ENCODE data around the gene LYSMD2. TPM values are rescaled to one million over a fixed set of nuclear protein-coding genes. Genes with fewer than 3 reads are reported as not detected.

The LYSMD2 gene
- total and polyA plus RNA-seq, 2 of the 8 experiments (the other 6 are each of a cell fraction or from before 2014, with no cell fraction given): 2.2 to 2.7 TPM

DNA sequence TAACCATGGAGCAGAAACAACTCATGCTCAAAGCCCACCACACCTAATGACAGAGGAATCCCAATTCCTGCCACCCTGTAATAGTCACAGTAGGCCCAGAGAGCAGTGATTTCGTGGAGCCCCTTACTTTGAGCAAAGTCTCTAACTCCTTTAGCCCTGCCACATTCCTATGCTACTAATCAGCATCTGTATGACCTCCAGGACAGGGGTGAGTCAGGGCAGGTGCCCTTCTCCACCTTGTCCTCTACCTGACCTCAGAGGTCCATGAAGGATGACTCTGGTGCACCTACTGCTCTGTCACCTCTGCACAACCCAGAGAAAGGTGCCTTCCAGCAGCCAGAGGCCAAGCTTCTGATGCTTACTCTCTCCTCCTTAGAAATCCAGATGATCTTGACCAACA, 62.2 kb downstream of the LYSMD2 start:
- Histone ChIP-seq H2BK15ac (ENCODE audit: low read length) (no peak overlapping the region), H2BK12ac (ENCODE audit: low read depth, low read length) (no peak overlapping the region), H2BK5ac (ENCODE audit: low read depth, low read length) (no peak overlapping the region), H3K9ac (replicated peaks in 1 of 4; ENCODE audit: extremely low read depth in 1 of 4, low read depth in 3 of 4, low read length in 3 of 4) (no peak overlapping the region), H3K23ac (ENCODE audit: insufficient read length) (no peak overlapping the region), H4K8ac (ENCODE audit: extremely low read depth, insufficient read depth, low read length) (no peak overlapping the region), H3K9me3 (ENCODE audit: insufficient read depth in 2 of 2, low read depth in 1 of 2, low read length in 1 of 2) (no peaks in the 10 kb centered on the region), H3K27ac (ENCODE audit: low read depth, low read length) (no peak overlapping the region), H4K5ac (ENCODE audit: insufficient read length, low read depth, low read length) (no peak overlapping the region), H3K79me1 (ENCODE audit: low read depth, low read length) (no peaks in the 10 kb centered on the region), H3K4ac (replicated peaks; ENCODE audit: insufficient read length, low read depth, low read length) (no peak overlapping the region), H3K4me1 (replicated peaks in 1 of 4; ENCODE audit: control insufficient read depth in 3 of 4, insufficient read depth in 4 of 4, low read length in 3 of 4) (peaks cover 0 to 3% (median 0%) of the 10 kb centered on the region in 4 experiments; a peak in 1 of 7 replicates), H4K91ac (replicated peaks; ENCODE audit: insufficient read length, low read length) (no peak overlapping the region), H3K4me2 (ENCODE audit: insufficient read depth in 1 of 2, low read depth in 2 of 2, low read length in 2 of 2) (no peak overlapping the region), H2BK120ac (replicated peaks; ENCODE audit: low read depth, low read length) (no peak overlapping the region), H3K18ac (ENCODE audit: extremely low read depth, low read length) (no peak overlapping the region), H3K56ac (replicated peaks; ENCODE audit: insufficient read length, low read depth, low read length) (no peak overlapping the region), H3K27me3 (replicated peaks in 1 of 4; ENCODE audit: control insufficient read depth in 3 of 4, extremely low read depth in 1 of 4, insufficient read depth in 3 of 4, low read length in 3 of 4) (no peaks in the 10 kb centered on the region), H3K14ac (ENCODE audit: insufficient read length) (no peak overlapping the region), H3K4me3 (ENCODE audit: extremely low read depth in 1 of 4, insufficient read depth in 2 of 4, low read depth in 3 of 4, low read length in 4 of 4) (no peak overlapping the region), H2BK20ac (ENCODE audit: low read length) (no peak overlapping the region), H2AK5ac (ENCODE audit: low read depth, low read length) (no peak overlapping the region), H2AFZ (ENCODE audit: low read length) (no peak overlapping the region), H3K36me3 (ENCODE audit: control insufficient read depth in 2 of 4, insufficient read depth in 4 of 4, low read length in 3 of 4) (no peaks in the 10 kb centered on the region), H3K79me2 (ENCODE audit: control insufficient read depth in 1 of 2, insufficient read depth in 2 of 2, low read length in 2 of 2) (no peaks in the 10 kb centered on the region), H4K20me1 (replicated peaks in 1 of 2; ENCODE audit: control insufficient read depth in 1 of 2, insufficient read depth in 2 of 2, low read length in 2 of 2) (no peaks in the 10 kb centered on the region), H3K23me2 (ENCODE audit: low read depth, low read length) (no peaks in the 10 kb centered on the region)
- FAIRE-seq: no peak
- DNase-seq (ENCODE audit: low read depth in 1 of 2, low spot score in 2 of 2): no peak
- 61% methylated on average over 1 of the region's 1 CpG; no CpG with 5 or more reads in 1 of the 2 experiments for WGBS, 2 experiments (ENCODE audit: extremely low coverage in 1 of 2, insufficient coverage in 1 of 2, insufficient read length in 1 of 2, insufficient replicate concordance in 2 of 2, low coverage in 1 of 2, low lambda C conversion rate in 2 of 2, missing lambda C conversion rate in 1 of 2)
- POLR2A ChIA-PET (ENCODE audit: partially characterized antibody): interaction anchor here (0.8 kb wide), 1 partner anchor 61 kb away, joined by 3 read pairs; no protein-coding TSS in a partner anchor
- CTCF ChIA-PET (ENCODE audit: partially characterized antibody): interaction anchor here (1.2 to 2.8 kb wide), 2 partner anchors 25 to 101 kb away, joined by 4 to 13 read pairs; no protein-coding TSS in a partner anchor
- peak; percentile 85; the same call in 1 of the 2 replicates for TF ChIP-seq RXRA (IDR thresholded peaks at IDR 0.05; ENCODE audit: insufficient read depth, low read depth, low read length)
- TF ChIP-seq, protein P1, sequence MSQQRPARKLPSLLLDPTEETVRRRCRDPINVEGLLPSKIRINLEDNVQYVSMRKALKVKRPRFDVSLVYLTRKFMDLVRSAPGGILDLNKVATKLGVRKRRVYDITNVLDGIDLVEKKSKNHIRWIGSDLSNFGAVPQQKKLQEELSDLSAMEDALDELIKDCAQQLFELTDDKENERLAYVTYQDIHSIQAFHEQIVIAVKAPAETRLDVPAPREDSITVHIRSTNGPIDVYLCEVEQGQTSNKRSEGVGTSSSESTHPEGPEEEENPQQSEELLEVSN (IDR thresholded peaks at IDR 0.05): no peak

Other genes with a start within 250 kb of the LYSMD2 start
- gene DMXL2, start 114.9 kb downstream of the LYSMD2 start, total RNA-seq (2021; fragmentation: NEBNext Ultra II Directional; extraction: Animal tissue kit (Norgen Biotek cat#: 25700)): 10.6 and 11.4 TPM in 2 replicates
- 5.9 and 9.5 TPM in 2 replicates for gene DMXL2, start 114.9 kb downstream of the LYSMD2 start, polyA plus RNA-seq (2011; rRNA removed)
- gene SCG3, start 56.2 kb downstream of the LYSMD2 start, total RNA-seq (2021; fragmentation: NEBNext Ultra II Directional; extraction: Animal tissue kit (Norgen Biotek cat#: 25700)): 42.4 and 45.9 TPM in 2 replicates
- gene SCG3, start 56.2 kb downstream of the LYSMD2 start, polyA plus RNA-seq (2011; rRNA removed): 2.3 and 5.2 TPM in 2 replicates
- 4.9 and 6.5 TPM in 2 replicates for gene TMOD2, start 13.9 kb upstream of the LYSMD2 start, total RNA-seq (2021; fragmentation: NEBNext Ultra II Directional; extraction: Animal tissue kit (Norgen Biotek cat#: 25700))
- gene TMOD2, start 13.9 kb upstream of the LYSMD2 start, polyA plus RNA-seq (2011; rRNA removed): 0.58 and 0.80 TPM in 2 replicates
- 29.0 and 30.3 TPM in 2 replicates for gene TMOD3, start 92.0 kb upstream of the LYSMD2 start, total RNA-seq (2021; fragmentation: NEBNext Ultra II Directional; extraction: Animal tissue kit (Norgen Biotek cat#: 25700))
- gene TMOD3, start 92.0 kb upstream of the LYSMD2 start, polyA plus RNA-seq (2011; rRNA removed): 3.0 and 3.9 TPM in 2 replicates
- gene LEO1, start 234.1 kb upstream of the LYSMD2 start, total RNA-seq (2021; fragmentation: NEBNext Ultra II Directional; extraction: Animal tissue kit (Norgen Biotek cat#: 25700)): 27.4 and 29.2 TPM in 2 replicates
- 1.3 and 1.6 TPM in 2 replicates for gene LEO1, start 234.1 kb upstream of the LYSMD2 start, polyA plus RNA-seq (2011; rRNA removed)

Data from H1 (cell line).